GM12878 (cell line): Measurements from ENCODE around the gene KRTAP10-10. TPM values are rescaled to one million over a fixed set of nuclear protein-coding genes. Genes with fewer than 3 reads are reported as not detected.

Experiments
- ATAC-seq: fragments of 200-7000 bp; cut with Tn5 transposase; 3 replicates; pipeline ENCODE4 v1.9.1; 2020; ENCODE audit warnings: mild to moderate bottlenecking, moderate library complexity
- BruUV-seq: library from RNA; stranded (reverse); fragments of 400-500 nt; replicated peaks from 2 replicates; lab custom pipeline; 2021; lab: Mats Ljungman, UMichigan
- CTCF ChIA-PET: fragments of 300-600 bp; sonication (Branson Sonifier 250); formaldehyde crosslinking; extraction: SDS; loops from one replicate; lab custom pipeline; 2021; ENCODE audit warnings: inconsistent platforms; lab: Yijun Ruan, JAX
- POLR2A ChIA-PET: fragments of 350-600 bp; formaldehyde crosslinking; extraction: SDS; loops from one replicate; lab custom pipeline; 2021; ENCODE audit warnings: inconsistent platforms; lab: Charles Lee
- RAD21 ChIA-PET: fragments of 300-600 bp; sonication (Branson Sonifier 250); formaldehyde crosslinking; loops from one replicate; lab custom pipeline; 2023; ENCODE audit warnings: antibody characterized with exemption; ENCODE audit not compliant: unreplicated experiment; lab: Charles Lee
- SMC1A ChIA-PET: fragments of 300-600 bp; sonication (Branson Sonifier 250); formaldehyde crosslinking; loops from one replicate; lab custom pipeline; 2023; ENCODE audit not compliant: unreplicated experiment, uncharacterized antibody; lab: Charles Lee
- DNase-seq: peaks from one replicate; pipeline ENCODE4 v3.0.0-alpha.2; 2011; ENCODE audit warnings: low read depth, low spot score
- FAIRE-seq: peaks from 3 replicates; lab custom pipeline; 2011; peaks lifted over from hg19 to GRCh38; lab: Jason Lieb, UNC
- H2AFZ ChIP-seq: 2 replicates; pipeline ENCODE4 v1.6.0; 2011; ENCODE audit warnings: low read depth, low read length, control low read depth; ENCODE audit not compliant: control insufficient read depth
- H3K27ac ChIP-seq: 2 replicates; pipeline ENCODE4 v1.5.1; 2011; ENCODE audit warnings: control low read depth; ENCODE audit not compliant: control insufficient read depth, insufficient read depth
- H3K27me3 ChIP-seq, 2 experiments: replicated peaks in 1 of 2; 2 replicates each; pipeline versions ENCODE4 v1.6.0 to v1.6.1; 2011; ENCODE audit warnings: low read length in 1 of 2; ENCODE audit not compliant: control insufficient read depth in 2 of 2, insufficient read depth in 2 of 2
- H3K36me3 ChIP-seq, 2 experiments: 2 replicates each; pipeline ENCODE4 v1.5.1; 2011; ENCODE audit warnings: low read length in 1 of 2; ENCODE audit not compliant: control insufficient read depth in 2 of 2, insufficient read depth in 2 of 2
- H3K4me1 ChIP-seq: 2 replicates; pipeline ENCODE4 v1.6.1; 2011; ENCODE audit warnings: mild to moderate bottlenecking, low read length, moderate library complexity, mixed read lengths; ENCODE audit not compliant: control insufficient read depth, insufficient read depth
- H3K4me2 ChIP-seq: 2 replicates; pipeline ENCODE4 v1.6.0; 2011; ENCODE audit warnings: control low read depth; ENCODE audit not compliant: control insufficient read depth, insufficient read depth
- H3K4me3 ChIP-seq: fragments of 200-600 bp; sonication (generic); 2 replicates; pipeline ENCODE4 v1.5.1; 2016
- H3K79me2 ChIP-seq: 2 replicates; pipeline ENCODE4 v1.6.0; 2011; ENCODE audit warnings: low read length; ENCODE audit not compliant: control insufficient read depth, insufficient read depth
- H3K9ac ChIP-seq: 2 replicates; pipeline ENCODE4 v1.8.0; 2011; ENCODE audit warnings: low read length, control low read depth, mixed read lengths; ENCODE audit not compliant: control insufficient read depth, insufficient read depth
- H3K9me3 ChIP-seq: replicated peaks from 3 replicates; pipeline ENCODE4 v1.5.1; 2011; ENCODE audit warnings: mild to moderate bottlenecking, low read length; ENCODE audit not compliant: control insufficient read depth, insufficient read depth
- H4K20me1 ChIP-seq: 2 replicates; pipeline ENCODE4 v1.6.0; 2011; ENCODE audit not compliant: control insufficient read depth, insufficient read depth
- RUNX3 ChIP-seq: IDR thresholded peaks from 2 replicates; pipeline ENCODE4 v1.6.1; 2012; ENCODE audit warnings: low read length, inconsistent platforms
- STAT1 ChIP-seq: fragments of 450-650 bp; conservative IDR thresholded peaks from 2 replicates; pipeline ENCODE4 v1.6.1; 2014; ENCODE audit warnings: antibody characterized with exemption, mild to moderate bottlenecking
- WGBS: methylation state at CpG from one replicate; pipeline ENCODE4 v1.1.6; 2016; ENCODE audit warnings: low lambda C conversion rate; ENCODE audit not compliant: insufficient replicate concordance, insufficient coverage; ENCODE audit errors: missing lambda C conversion rate; 5-methylcytosine and 5-hydroxymethylcytosine counted together
- in situ Hi-C: fragments of 300-500 bp; cut with MboI; formaldehyde crosslinking; loops from 9 replicates; pipeline ENCODE4 v1.14.3; 2018; ENCODE audit warnings: mixed read lengths
- intact Hi-C: fragments of 100-400 bp; cut with micrococcal nuclease; formaldehyde crosslinking; loops from one replicate; pipeline ENCODE4 v1.14.2; 2022; ENCODE audit not compliant: unreplicated experiment
- polyA plus RNA-seq, 11 experiments: library from polyadenylated mRNA; depleted of rRNA in 4 of 11; unstranded in 6 of 11; stranded (reverse) in 5 of 11; fragments of >200 nt; fragmentation: Nextera tagmentation in 4 of 11; fragmentation: Illumina TruSeq in 1 of 11; extraction: Ambion mirVana in 4 of 11; extraction: Trizol in 1 of 11; gene quantifications; 1 replicate in 1 of 11; 2 replicates in 10 of 11; pipeline versions ENCODE4 v1.2.1 to v1.2.3, GENCODE V29; 2011 to 2016; ENCODE audit warnings: inconsistent platforms in 2 of 11, missing spikeins in 2 of 11, low read depth in 1 of 11
- total RNA-seq, 4 experiments: library from RNA; depleted of rRNA in 3 of 4; stranded (reverse); fragments of >200 nt in 3 of 4; fragmentation: Illumina TruSeq in 1 of 4; extraction: Trizol in 1 of 4; gene quantifications; 2 replicates each; pipeline versions ENCODE4 v1.2.1 to v1.2.3, GENCODE V29; 2013 to 2021
- TF ChIP-seq, protein P1 (sequence below): fragments of 450-650 bp; IDR thresholded peaks from 2 replicates; pipeline ENCODE4 v1.6.1; 2016; ENCODE audit warnings: mild to moderate bottlenecking
- TF ChIP-seq, protein P2 (sequence below): IDR thresholded peaks from 2 replicates; pipeline ENCODE4 v1.6.1; 2011; ENCODE audit warnings: borderline replicate concordance, low read depth, mild to moderate bottlenecking, moderate library complexity, mixed read lengths, low read length; ENCODE audit not compliant: insufficient read depth; ENCODE audit errors: extremely low read length
- TF ChIP-seq, protein P3 (sequence below): fragments of 450-650 bp; IDR thresholded peaks from 2 replicates; pipeline ENCODE4 v1.6.1; 2017; ENCODE audit warnings: mild to moderate bottlenecking, moderate library complexity

KRTAP10-10 gene
- total and polyA plus RNA-seq, 10 of the 15 experiments (the other 5 are each of a cell fraction or from before 2014, with no cell fraction given): not detected

DNA sequence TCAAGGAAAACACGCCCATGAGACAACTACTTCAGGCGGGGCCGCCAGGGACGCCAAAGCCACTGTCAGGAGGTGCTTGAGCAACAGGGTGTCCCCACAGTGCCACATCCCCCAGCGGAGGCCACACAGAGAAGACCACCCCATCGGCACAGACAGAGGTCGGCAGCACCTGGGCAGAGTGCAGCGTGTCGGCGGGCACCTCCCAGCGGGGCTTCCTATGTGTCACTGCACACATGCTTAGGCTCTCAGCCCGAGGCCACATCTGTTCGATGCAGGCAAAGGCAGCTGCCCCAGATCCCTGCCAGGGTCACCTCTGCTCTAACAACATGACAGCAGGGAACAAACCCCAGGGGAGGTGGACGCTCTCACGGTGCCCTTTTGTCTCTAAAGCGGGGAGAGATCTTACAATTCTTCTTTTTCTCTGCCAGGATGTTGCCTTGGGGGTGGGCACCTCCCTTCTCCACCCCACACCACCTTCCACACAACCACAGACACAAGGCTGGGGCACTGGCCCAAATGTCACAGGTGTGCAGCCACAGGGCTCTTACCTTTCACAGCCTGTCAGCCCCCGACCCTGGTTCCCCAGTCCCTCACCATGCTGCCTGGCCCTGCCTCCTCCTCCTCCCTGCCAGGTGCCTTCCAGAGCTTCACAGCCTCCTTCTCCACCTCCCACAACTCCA lies 21.1 kb upstream of the KRTAP10-10 start:
- no peaks in the 10 kb centered on the region for H3K36me3 ChIP-seq
- ATAC-seq (no peak), DNase-seq (no peak), FAIRE-seq (no peak)
- CTCF ChIA-PET: no interaction called here
- no peak overlapping the region for H3K27ac ChIP-seq
- H2AFZ ChIP-seq: no peak overlapping the region
- H3K4me3 ChIP-seq: no peak overlapping the region
- H3K27me3 ChIP-seq: no peaks in the 10 kb centered on the region
- no TSS peak for BruUV-seq
- H3K9me3 ChIP-seq: peaks cover 2% of the 10 kb centered on the region; the same call in 1 of the 3 replicates
- SMC1A ChIA-PET: interaction anchor here (0.8 kb wide), 1 partner anchor 8 kb away, joined by 3 read pairs; no protein-coding TSS in a partner anchor
- H4K20me1 ChIP-seq: no peaks in the 10 kb centered on the region
- in situ Hi-C loops: no loop called here
- TF ChIP-seq, protein P1, sequence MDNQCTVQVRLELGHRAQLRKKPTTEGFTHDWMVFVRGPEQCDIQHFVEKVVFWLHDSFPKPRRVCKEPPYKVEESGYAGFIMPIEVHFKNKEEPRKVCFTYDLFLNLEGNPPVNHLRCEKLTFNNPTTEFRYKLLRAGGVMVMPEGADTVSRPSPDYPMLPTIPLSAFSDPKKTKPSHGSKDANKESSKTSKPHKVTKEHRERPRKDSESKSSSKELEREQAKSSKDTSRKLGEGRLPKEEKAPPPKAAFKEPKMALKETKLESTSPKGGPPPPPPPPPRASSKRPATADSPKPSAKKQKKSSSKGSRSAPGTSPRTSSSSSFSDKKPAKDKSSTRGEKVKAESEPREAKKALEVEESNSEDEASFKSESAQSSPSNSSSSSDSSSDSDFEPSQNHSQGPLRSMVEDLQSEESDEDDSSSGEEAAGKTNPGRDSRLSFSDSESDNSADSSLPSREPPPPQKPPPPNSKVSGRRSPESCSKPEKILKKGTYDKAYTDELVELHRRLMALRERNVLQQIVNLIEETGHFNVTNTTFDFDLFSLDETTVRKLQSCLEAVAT: no peak
- TF ChIP-seq, protein P2, sequence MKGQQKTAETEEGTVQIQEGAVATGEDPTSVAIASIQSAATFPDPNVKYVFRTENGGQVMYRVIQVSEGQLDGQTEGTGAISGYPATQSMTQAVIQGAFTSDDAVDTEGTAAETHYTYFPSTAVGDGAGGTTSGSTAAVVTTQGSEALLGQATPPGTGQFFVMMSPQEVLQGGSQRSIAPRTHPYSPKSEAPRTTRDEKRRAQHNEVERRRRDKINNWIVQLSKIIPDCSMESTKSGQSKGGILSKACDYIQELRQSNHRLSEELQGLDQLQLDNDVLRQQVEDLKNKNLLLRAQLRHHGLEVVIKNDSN: no peak
- TF ChIP-seq, protein P3, sequence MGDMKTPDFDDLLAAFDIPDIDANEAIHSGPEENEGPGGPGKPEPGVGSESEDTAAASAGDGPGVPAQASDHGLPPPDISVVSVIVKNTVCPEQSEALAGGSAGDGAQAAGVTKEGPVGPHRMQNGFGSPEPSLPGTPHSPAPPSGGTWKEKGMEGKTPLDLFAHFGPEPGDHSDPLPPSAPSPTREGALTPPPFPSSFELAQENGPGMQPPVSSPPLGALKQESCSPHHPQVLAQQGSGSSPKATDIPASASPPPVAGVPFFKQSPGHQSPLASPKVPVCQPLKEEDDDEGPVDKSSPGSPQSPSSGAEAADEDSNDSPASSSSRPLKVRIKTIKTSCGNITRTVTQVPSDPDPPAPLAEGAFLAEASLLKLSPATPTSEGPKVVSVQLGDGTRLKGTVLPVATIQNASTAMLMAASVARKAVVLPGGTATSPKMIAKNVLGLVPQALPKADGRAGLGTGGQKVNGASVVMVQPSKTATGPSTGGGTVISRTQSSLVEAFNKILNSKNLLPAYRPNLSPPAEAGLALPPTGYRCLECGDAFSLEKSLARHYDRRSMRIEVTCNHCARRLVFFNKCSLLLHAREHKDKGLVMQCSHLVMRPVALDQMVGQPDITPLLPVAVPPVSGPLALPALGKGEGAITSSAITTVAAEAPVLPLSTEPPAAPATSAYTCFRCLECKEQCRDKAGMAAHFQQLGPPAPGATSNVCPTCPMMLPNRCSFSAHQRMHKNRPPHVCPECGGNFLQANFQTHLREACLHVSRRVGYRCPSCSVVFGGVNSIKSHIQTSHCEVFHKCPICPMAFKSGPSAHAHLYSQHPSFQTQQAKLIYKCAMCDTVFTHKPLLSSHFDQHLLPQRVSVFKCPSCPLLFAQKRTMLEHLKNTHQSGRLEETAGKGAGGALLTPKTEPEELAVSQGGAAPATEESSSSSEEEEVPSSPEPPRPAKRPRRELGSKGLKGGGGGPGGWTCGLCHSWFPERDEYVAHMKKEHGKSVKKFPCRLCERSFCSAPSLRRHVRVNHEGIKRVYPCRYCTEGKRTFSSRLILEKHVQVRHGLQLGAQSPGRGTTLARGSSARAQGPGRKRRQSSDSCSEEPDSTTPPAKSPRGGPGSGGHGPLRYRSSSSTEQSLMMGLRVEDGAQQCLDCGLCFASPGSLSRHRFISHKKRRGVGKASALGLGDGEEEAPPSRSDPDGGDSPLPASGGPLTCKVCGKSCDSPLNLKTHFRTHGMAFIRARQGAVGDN: no peak
- TF ChIP-seq RUNX3 (no peak), STAT1 (no peak)
- H3K79me2 ChIP-seq: no peaks in the 10 kb centered on the region
- POLR2A ChIA-PET: no interaction called here
- no peaks in the 10 kb centered on the region for H3K4me1 ChIP-seq
- RAD21 ChIA-PET: no interaction called here
- WGBS: 38% methylated on average over 17 of the region's 17 CpGs
- intact Hi-C loops: no loop called here
- H3K9ac ChIP-seq: no peak overlapping the region
- H3K4me2 ChIP-seq: no peak overlapping the region
